Measurements from ENCODE around the gene APOBEC3G.

APOBEC3G gene

DNA sequence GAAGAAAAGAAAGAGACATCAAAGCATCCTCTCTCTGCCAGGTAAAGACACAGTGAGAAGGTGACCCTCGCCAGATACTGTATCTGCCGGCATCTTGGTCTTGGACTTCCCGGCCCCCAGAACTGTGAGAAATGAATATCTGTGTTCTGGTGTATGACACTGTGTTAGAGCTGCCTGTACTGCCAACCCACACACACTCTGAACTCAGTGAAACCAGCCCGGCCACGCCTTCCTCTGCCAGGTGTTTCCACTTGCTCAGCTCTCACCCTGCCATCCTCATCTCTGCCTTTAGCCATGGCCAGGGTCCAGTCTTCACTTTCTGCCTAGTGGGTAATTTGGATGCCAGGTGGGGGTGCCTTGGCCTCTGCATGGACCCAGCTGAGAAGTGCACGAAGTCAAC lies 51.4 kb downstream of the APOBEC3G start:
- no peak for DNase-seq

DNA sequence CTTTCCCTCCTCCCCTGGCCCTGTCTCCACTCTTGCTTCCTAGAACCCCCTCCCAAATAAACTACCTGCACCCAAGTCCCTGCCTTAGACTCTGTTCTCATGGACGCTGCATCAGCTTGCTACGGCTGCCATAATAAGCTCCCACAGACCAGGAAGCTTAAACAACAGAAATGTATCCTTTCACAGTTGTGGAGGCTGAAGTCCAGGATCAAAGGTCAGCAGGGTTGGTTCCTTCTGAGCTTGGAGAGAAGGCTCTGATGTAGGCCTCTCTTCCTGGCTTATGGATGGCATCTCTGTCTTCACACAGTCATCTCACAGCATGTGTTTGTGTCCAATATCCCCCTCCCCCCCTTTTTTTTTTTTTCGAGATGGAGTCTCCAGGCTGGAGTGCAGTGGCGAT lies 52.0 kb downstream of the APOBEC3G start:
- no peak for DNase-seq

DNA sequence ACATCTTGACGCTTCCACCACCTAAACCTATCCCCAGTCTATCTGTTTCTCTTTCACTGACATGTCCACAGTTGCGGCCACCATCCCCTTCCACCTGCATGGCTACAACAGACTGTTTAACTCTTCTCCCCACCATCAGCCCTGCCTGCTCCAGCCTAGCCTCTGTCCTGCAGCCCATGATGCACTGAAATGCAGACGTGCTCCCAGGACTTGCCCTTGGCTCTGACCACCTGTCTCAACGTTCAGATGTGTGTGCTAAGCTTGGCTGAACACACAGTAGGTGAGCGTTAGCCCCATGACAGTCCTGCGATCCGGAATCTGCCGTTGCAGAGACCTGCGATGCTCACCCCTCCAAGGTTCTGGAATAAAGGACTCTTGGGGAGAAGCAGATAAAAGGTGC lies 52.7 kb downstream of the APOBEC3G start:
- no peak for DNase-seq

DNA sequence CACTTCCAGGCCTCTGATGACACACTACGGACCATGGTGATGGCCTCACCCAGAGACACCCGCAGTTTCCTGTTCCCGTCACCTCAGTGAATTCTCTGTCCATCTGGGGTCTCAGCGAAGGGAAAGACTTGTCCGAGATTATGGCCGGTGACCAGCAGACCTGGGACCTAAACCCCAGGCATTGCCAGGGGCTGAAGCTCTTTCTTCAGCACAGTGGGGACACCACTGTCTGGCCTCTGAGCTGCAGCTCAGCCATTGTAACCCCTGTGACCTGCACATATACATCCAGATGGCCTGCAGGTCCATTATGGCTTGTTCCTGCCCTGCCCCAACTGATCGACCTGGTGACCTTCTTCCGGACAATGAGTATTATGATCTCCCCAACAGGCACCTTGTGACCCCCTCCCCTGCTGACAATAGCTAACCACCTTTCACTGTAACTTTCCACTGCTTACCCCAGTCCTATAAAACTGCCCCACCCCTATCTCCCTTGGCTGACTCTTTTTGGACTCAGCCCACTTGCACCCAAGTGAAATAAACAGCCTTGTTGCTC lies 53.2 kb downstream of the APOBEC3G start:
- DNase-seq: no peak

DNA sequence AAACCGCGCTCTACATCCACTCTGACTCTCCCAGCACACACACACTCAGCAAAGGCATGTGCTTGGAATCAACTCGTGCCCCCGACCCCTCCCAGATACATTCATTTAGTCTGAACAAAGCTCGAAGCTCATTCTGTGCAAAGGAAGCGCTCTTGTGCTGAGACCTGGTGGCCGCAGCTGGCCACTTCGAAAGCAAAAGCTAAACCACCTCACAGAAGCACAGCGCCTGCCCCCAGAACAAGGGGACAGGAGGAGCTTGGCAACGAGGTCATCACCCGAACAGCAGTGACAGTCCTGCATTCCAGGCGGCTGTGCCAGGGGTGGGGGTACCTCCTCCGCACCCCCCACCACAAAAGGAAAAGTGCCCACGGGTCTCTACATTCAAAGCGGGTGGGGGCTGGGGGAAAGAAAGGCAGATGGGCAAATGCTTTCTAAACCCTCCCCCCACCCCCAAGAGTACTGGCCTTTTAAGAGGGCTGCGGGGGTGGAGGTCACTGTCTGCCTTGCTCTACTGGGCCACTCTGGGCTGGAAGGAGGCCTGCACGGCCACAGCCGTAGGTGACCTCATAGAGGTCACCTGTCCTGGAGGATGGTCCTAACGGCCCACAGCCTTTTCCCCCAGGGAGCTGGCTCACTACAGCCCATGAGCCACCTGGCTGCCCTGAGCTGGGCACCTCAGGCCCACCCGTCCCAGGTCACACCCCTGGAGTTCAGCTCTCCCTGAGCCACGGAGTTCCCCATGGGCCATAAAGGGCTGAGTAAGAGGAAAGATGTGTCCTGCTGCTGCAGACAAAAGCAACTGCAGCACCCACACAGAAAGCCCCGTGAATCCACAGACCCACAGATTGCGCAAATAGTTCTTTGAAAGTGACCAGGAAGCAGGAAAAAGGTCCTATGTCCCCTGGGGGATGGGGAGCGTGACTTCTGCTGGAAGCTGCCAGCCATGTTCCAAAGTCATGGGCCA lies 54.1 kb downstream of the APOBEC3G start:
- no peak for DNase-seq

DNA sequence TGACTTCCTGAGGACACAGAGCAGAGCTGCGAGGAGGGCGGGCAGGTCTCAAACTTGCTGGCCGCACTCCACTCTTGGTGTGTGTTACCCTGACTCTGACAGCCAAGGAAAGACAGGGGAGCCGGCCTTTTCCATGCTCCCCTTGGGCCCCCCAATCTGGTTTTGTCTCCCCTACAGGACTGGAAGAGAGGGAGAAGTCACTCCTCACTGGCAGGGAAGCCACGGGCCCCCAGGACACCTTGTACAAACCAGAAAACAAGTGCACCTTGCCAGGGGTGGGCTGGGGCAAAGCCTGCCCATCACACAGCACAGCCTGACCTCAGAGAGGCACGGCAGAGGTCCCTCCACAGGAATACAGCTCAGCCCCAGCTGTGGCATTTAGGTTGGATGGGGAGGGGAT lies 55.2 kb downstream of the APOBEC3G start:
- DNase-seq: no peak

DNA sequence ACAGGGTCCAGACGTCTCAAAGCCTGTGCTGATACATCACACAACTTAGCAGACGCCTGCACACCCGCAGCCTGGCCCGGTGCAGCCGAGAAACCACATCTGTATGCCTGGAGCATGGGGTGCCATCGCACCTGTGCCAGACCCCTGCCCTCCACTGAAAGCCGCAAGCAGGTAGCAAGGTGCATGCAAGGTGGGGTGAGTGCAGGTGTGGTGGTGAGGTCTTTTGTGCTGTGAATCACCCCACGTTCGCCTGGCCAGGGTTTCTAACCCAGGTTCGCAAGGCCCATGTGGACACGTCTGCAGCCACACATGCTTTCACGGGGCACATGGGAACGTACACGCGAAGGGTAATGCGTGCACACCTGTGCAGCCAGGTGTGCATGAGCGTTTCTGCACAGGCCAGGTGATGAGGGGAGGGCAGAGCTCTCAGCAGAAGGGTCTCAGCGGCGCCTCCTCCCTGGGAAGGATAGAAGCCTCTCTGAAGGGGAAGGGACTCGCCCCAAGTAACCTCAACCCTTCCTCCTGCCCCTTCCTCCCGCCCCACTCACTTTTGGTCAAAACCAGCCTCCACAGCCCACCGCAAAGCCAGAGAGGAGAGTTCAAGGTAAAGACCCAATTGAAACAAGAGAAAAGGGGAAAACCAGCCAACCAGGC lies 55.9 kb downstream of the APOBEC3G start:
- no peak for DNase-seq

DNA sequence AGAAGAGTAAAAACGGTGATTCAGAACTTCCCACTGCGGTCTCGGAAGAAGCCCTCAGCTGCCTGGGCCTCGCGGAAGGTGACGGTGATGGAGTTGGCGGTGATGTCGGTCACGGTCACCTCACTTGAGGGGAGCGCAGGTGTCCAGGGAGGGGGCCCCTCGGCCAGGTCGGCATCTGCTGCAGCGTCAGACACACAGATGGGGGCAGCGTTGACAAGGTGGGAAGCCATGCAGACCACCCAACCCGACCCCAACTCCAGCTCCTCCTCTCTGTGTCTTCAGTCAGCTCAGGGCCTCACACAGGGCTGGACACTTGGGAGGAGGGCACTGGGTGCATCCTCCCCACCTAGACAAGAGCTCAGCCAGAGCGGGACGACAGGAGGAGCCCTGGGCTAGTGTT lies 56.8 kb downstream of the APOBEC3G start:
- DNase-seq: no peak

DNA sequence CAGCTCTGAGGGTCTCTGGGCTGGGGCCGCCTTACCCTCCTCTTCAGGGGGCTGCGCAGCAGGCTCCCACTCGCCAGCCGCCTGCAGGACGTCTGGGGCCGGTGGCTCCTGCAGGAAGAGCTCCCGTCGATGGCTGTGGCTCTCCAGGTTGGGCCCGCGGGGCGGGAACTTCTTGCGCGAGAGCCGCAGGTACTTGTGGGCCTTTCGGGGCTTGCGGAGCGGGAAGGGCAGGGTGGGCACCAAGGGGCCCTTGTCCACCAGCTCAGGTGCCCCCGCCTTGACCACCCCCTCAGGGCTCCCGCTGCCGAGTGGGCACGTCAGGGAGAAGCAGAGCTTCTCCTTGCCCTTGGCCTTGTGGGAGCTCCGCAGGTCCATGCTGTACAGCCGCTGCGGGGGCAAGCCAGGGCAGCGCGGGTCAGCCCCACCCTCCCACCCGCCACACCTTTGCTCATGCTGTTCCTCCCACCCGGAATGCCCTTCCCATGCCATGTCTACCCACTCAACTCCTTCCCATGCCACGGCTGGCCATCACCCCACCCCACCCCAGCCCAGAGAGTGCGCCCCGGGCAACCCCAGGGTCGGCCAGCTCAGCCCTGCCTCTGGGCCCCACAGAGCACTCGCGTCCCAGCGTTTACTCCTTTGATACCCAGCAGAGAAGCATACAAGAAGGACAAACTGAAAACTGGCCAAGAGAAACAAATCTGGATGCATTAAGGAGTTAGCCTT lies 57.5 kb downstream of the APOBEC3G start:
- DNase-seq: no peak

DNA sequence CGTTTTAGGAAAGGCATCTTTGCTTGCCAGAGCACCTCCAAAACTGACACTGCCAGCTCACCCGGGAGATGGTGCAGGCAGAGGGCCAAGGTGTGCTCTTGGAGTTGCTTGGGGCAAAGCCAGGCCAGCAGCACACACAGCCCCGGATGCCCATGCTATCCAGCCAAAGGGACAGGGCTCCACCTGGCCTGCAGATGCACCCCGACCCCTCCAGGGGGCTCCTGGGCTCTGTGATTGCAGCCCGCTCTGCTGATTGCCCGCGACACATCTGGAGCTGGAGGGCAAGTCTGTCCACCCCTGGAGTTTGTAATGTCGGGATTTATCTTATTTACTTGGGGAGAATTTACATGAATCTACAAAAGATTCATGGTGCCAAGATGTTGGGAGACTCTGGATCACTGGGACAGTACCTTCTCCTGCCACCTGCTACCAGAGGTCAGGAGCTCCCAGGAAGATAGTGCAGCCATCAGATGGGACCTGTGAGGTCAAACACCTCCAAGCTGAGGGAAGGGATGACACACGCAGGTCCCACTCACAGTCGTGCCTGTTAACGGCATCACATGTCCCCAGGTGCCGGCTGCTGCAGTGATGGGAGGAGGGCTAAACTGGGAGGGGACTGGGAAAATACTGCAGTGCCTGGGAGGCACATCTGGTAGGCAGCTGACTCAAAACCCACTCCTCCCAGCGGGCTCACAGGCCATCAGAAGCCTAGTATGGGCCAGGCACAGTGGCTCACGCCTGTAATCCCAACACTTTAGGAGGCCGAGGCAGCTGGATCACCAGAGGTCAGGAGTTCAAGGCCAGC lies 58.2 kb downstream of the APOBEC3G start:
- DNase-seq: peak; percentile 69

DNA sequence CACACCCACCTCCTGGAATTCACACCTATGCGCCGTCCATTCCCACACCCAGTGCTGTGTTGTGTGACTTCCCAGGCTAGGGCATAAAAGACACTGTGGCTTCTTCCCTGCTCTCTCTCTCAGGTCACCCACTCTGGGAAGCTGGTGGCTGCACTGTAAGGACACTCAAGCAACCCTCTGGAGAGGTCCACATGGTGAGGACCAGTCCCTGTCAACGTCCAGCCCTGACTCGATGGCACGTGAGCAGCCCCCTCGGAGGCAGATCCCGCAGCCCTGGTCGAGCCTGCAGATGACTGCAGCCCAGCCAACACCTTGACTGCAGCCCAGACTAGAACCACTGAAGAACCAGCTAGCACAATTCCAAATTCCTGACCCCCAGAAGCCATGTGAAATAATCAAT lies 59.2 kb downstream of the APOBEC3G start:
- no peak for DNase-seq

Data from right forelimb (tissue), 1 donor.